Chondrocyte (in vitro differentiated cells): ENCODE measurements around the gene HADHA. TPM values are rescaled to one million over a fixed set of nuclear protein-coding genes. Genes with fewer than 3 reads are reported as not detected.
A peak's percentile ranks its signal among the peaks of the same experiment; 100 is the strongest.
"Not testable (repeated sequence)": the region's sequence is repeated elsewhere in the genome, so short reads cannot be mapped to it uniquely, and the experiment has no call there.

Experiments used
- DNase-seq: peaks from one replicate; pipeline ENCODE4 v3.0.0; 2021; ENCODE audit warnings: mixed read lengths, low spot score
- H3K27ac Mint-ChIP-seq: one replicate; pipeline ENCODE4 v1.8.0; 2021; ENCODE audit warnings: mild to moderate bottlenecking, moderate library complexity, mixed read lengths; ENCODE audit not compliant: unreplicated experiment
- H3K27me3 Mint-ChIP-seq: 2 replicates; pipeline ENCODE4 v1.8.0; 2021; ENCODE audit warnings: low read depth, mixed read lengths
- H3K36me3 Mint-ChIP-seq: 2 replicates; pipeline ENCODE4 v1.8.0; 2021; ENCODE audit warnings: low read depth, mixed read lengths
- H3K4me1 Mint-ChIP-seq: 2 replicates; pipeline ENCODE4 v1.8.0; 2021; ENCODE audit warnings: low read depth, mild to moderate bottlenecking, mixed read lengths
- H3K4me3 Mint-ChIP-seq: one replicate; pipeline ENCODE4 v1.8.0; 2021; ENCODE audit warnings: mild to moderate bottlenecking, moderate library complexity, mixed read lengths; ENCODE audit not compliant: unreplicated experiment
- H3K9me3 Mint-ChIP-seq: 2 replicates; pipeline ENCODE4 v1.8.0; 2021; ENCODE audit warnings: low read depth, mixed read lengths
- total RNA-seq: library from RNA; stranded (reverse); gene quantifications from 3 replicates; pipeline ENCODE4 v1.2.1, GENCODE V29; 2021
- TF ChIP-seq, protein P1 (sequence below): fragments of 200-600 bp; sonication (generic); IDR thresholded peaks from 2 replicates; pipeline ENCODE4 v1.5.0; 2021; ENCODE audit warnings: antibody characterized with exemption, mild to moderate bottlenecking, moderate library complexity

HADHA gene
- total RNA-seq, 1 donor from 2014 or later = 98.0 TPM

DNA sequence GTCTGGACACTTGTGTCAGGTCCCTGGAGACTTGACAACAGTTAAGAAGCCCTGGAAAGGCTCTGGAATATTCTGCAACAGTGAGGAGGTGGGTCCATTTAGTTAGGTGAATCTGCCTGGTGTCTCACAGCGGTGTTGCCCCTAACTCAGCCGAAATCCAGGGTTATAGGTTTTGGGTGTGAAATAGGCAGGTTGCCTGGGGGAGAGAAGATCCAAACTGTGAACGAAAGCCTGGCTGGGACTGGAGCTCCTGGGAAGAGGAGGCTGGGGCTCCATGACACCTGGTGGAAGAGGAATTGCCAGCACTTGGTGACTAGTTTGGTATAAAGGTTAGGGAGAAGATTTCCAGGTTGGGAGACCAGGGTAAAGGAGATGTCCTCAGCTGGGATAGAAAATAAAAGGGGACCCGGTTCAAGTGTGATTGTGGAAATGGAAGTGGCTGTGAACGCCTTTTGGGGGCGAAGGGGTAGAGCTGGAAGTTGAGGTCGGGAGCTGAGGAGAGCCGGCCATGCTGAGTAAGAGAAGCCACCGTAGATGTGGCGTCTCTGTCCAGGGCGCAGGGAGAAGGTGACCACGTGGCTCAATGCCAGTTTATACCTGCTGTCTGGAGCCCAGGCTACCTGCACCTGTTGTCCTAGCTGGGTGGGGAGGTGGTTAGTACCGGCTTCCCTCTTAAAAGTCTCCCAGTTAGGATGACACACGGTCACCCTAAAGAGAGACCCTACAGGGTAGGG, 74.6 kb downstream of the HADHA start:
- Mint-ChIP-seq H3K4me1 (peaks cover 7% of the 10 kb centered on the region), H3K27ac (no peak overlapping the region), H3K9me3 (no peaks in the 10 kb centered on the region), H3K27me3 (peaks cover 11% of the 10 kb centered on the region), H3K4me3 (no peak overlapping the region), H3K36me3 (no peaks in the 10 kb centered on the region)
- DNase-seq = peak; percentile 61
- TF ChIP-seq, protein P1, sequence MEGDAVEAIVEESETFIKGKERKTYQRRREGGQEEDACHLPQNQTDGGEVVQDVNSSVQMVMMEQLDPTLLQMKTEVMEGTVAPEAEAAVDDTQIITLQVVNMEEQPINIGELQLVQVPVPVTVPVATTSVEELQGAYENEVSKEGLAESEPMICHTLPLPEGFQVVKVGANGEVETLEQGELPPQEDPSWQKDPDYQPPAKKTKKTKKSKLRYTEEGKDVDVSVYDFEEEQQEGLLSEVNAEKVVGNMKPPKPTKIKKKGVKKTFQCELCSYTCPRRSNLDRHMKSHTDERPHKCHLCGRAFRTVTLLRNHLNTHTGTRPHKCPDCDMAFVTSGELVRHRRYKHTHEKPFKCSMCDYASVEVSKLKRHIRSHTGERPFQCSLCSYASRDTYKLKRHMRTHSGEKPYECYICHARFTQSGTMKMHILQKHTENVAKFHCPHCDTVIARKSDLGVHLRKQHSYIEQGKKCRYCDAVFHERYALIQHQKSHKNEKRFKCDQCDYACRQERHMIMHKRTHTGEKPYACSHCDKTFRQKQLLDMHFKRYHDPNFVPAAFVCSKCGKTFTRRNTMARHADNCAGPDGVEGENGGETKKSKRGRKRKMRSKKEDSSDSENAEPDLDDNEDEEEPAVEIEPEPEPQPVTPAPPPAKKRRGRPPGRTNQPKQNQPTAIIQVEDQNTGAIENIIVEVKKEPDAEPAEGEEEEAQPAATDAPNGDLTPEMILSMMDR = no peak

DNA sequence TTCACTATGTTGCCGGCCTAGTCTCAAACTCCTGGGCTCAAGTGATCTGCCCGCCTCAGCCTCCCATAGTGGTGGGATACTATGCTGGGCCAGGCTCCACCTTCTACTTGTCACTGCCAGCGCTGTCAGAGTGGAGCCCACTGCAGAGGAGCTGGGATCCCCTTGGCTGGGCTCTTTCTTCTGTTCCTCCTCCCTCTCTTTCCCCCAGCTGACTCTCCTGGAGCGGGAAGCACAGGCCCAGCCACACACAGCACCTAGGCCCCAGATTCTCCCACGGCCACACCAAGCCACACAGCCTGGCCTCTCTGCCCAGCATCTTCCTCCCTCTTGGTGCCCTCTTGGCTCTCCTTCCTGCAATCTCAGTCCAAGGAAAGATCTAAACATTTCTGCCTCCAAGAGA, 75.2 kb downstream of the HADHA start:
- peaks cover 6% of the 10 kb centered on the region for H3K27me3 Mint-ChIP-seq
- no peak for DNase-seq
- H3K27ac Mint-ChIP-seq = no peak overlapping the region
- TF ChIP-seq, protein P1 = no peak
- H3K4me1 Mint-ChIP-seq = peaks cover 7% of the 10 kb centered on the region
- no peaks in the 10 kb centered on the region for H3K9me3 Mint-ChIP-seq
- H3K4me3 Mint-ChIP-seq = no peak overlapping the region
- no peaks in the 10 kb centered on the region for H3K36me3 Mint-ChIP-seq

DNA sequence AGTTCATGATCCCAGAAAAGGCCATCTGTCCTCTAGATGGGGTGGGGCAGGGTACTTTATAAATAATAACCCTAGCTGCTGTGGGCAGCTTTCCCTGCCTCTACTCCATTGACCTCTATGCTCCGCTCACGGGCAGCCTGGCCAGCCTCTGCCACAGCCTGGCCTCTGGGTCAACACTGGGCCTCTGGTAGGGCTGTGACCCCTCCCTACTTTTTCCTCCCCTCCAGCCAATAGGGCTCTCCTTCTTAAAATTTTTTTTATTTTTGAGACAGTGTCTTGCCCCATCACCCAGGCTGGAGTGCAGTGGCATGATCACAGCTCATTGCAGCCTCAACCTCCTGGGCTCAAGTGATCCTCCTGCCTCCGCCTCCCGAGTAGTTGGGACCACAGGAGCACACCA, 75.6 kb downstream of the HADHA start:
- TF ChIP-seq, protein P1 = no peak
- Mint-ChIP-seq H3K4me1 (peaks cover 7% of the 10 kb centered on the region), H3K36me3 (no peaks in the 10 kb centered on the region), H3K27ac (no peak overlapping the region), H3K9me3 (no peaks in the 10 kb centered on the region), H3K4me3 (no peak overlapping the region), H3K27me3 (peaks cover 5% of the 10 kb centered on the region)
- peak; percentile 28 for DNase-seq

DNA sequence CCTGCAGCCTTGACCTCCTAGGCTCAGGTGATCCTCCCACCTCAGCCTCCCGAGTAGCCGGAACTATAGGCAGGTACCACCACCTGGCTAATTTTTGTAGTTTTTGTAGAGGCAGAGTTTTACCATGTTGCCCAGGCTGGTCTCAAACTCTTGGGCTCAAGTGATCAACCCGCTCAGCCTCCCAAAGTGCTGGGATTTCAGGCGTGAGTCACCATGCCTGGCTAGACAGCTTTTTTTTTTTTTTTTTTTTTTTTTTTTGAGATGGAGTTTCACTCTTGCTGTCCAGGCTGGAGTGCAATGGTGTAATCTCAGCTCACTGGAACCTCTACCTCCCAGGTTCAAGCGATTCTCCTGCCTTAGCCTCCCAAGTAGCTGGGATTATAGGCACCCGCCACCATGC, 77.9 kb downstream of the HADHA start:
- H3K4me1 Mint-ChIP-seq, H3K36me3 Mint-ChIP-seq, H3K4me3 Mint-ChIP-seq, H3K27me3 Mint-ChIP-seq, H3K9me3 Mint-ChIP-seq, H3K27ac Mint-ChIP-seq, DNase-seq: not testable (repeated sequence)

DNA sequence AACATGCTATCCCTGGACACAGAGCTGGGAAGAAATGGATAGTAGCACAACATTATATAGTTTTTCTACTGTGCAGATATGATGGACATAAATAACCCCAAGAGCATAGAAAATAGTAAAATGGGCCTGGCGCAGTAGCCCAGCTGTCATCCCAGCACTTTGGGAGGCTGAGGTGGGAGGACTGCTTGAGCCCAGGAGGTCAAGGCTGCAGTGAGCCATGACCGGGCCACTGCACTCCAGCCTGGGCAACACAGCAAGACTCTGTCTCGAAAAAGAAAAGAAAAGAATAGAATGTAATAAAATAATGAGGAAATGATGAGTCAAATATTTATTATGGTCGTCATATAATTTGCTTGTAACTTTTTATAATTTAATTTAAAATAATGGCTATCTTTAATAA, 79.0 kb downstream of the HADHA start:
- Mint-ChIP-seq H3K4me3 (no peak overlapping the region), H3K36me3 (no peaks in the 10 kb centered on the region), H3K27ac (no peak overlapping the region), H3K9me3 (no peaks in the 10 kb centered on the region), H3K27me3 (no peaks in the 10 kb centered on the region), H3K4me1 (no peaks in the 10 kb centered on the region)
- TF ChIP-seq, protein P1 = no peak
- DNase-seq = no peak

DNA sequence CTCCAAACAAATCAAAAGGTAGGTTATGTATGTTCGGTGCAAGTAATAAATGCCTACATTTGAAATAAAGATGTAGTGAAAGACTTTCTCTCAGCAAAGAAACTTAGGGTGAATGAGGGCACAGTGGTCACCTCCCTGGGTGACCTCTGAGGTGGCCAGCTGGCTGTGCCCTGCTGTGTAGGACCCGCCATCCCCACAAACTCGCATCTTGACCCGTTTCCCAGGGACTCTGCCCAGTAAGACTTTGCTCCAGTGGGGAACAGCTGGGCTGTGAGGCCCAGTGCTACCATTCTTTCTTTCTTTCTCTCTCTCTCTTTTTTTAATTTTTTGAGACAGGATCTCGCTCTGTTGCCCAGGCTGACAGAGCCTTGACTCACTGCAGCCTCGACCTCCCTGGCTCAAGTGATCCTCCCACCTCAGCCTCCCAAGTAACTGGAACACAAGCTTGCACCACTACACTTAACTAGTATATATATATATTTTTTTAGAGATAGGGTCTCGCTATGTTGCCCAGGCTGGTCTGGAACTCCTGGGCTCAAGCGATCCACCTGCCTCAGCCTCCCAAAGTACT, 79.7 kb downstream of the HADHA start:
- no peaks in the 10 kb centered on the region for H3K9me3 Mint-ChIP-seq
- no peak for DNase-seq
- no peaks in the 10 kb centered on the region for H3K36me3 Mint-ChIP-seq
- H3K27ac Mint-ChIP-seq = no peak overlapping the region
- TF ChIP-seq, protein P1 = no peak
- no peak overlapping the region for H3K4me3 Mint-ChIP-seq
- no peaks in the 10 kb centered on the region for H3K4me1 Mint-ChIP-seq
- H3K27me3 Mint-ChIP-seq = no peaks in the 10 kb centered on the region
